SK-N-MC (cell line): ENCODE measurements around the gene MAGI2.

Experiments used
- DNase-seq: peaks from one replicate; pipeline ENCODE4 v3.0.0-alpha.2; 2011; ENCODE audit warnings: low read depth, low spot score
- H3K27ac ChIP-seq: fragments of 200-600 bp; sonication (generic); 2 replicates; pipeline ENCODE4 v1.5.1; 2016; ENCODE audit warnings: mixed run types
- H3K36me3 ChIP-seq: fragments of 200-600 bp; sonication (generic); 2 replicates; pipeline ENCODE4 v1.6.1; 2017; ENCODE audit warnings: antibody characterized with exemption, low read length, mixed read lengths; ENCODE audit not compliant: insufficient read depth
- H3K4me3 ChIP-seq: fragments of 200-600 bp; sonication (generic); 2 replicates; pipeline ENCODE4 v1.5.1; 2016
- H3K9ac ChIP-seq: fragments of 200-600 bp; sonication (generic); 2 replicates; pipeline ENCODE4 v1.8.0; 2017; ENCODE audit warnings: mixed run types, mixed read lengths; ENCODE audit not compliant: insufficient read length
- H3K9me3 ChIP-seq: fragments of 200-600 bp; sonication (generic); 2 replicates; pipeline ENCODE4 v1.6.1; 2017; ENCODE audit warnings: low read depth, mild to moderate bottlenecking, antibody characterized with exemption, low read length, moderate library complexity, mixed read lengths
- EZH2 ChIP-seq: fragments of 200-600 bp; sonication (generic); IDR thresholded peaks from one replicate; pipeline ENCODE4 v1.6.1; 2017; ENCODE audit warnings: antibody characterized with exemption
- FOXP2 ChIP-seq: optimal IDR thresholded peaks from 2 replicates; pipeline ENCODE3; 2011; ENCODE audit warnings: mild to moderate bottlenecking, moderate library complexity; ENCODE audit not compliant: insufficient read depth; ENCODE audit errors: extremely low read length, control extremely low read depth
- POLR2AphosphoS5 ChIP-seq: IDR thresholded peaks from 2 replicates; pipeline ENCODE4 v1.6.1; 2012; ENCODE audit warnings: mild to moderate bottlenecking, low read depth, low read length, borderline replicate concordance

The MAGI2 gene

GRCh38 chr7:78223598-78223997 lies 1229.9 kb downstream of the MAGI2 start:
- Histone ChIP-seq H3K9ac (no peak overlapping the region), H3K27ac (no peak overlapping the region), H3K4me3 (no peak overlapping the region), H3K36me3 (no peaks in the 10 kb centered on the region), H3K9me3 (no peaks in the 10 kb centered on the region)
- no peak for TF ChIP-seq POLR2AphosphoS5
- no peak for TF ChIP-seq EZH2
- TF ChIP-seq FOXP2, result no peak
- no peak for DNase-seq

- DNase-seq, result no peak
- H3K4me3 ChIP-seq, result no peak overlapping the region
- H3K9ac ChIP-seq, result no peak overlapping the region
- H3K9me3 ChIP-seq, result no peaks in the 10 kb centered on the region
- no peak for TF ChIP-seq FOXP2
- no peak for TF ChIP-seq POLR2AphosphoS5
- TF ChIP-seq EZH2, result no peak
- H3K27ac ChIP-seq, result no peak overlapping the region
- no peaks in the 10 kb centered on the region for H3K36me3 ChIP-seq
Observed at GRCh38 chr7:78222001-78222751, 1231.3 kb downstream of the MAGI2 start.

GRCh38 chr7:78220754-78221153 lies 1232.7 kb downstream of the MAGI2 start:
- no peak for DNase-seq
- H3K27ac ChIP-seq, result no peak overlapping the region
- no peak overlapping the region for H3K9ac ChIP-seq
- H3K9me3 ChIP-seq, result no peaks in the 10 kb centered on the region
- TF ChIP-seq POLR2AphosphoS5 (no peak), EZH2 (no peak), FOXP2 (no peak)
- H3K36me3 ChIP-seq, result no peaks in the 10 kb centered on the region
- H3K4me3 ChIP-seq, result no peak overlapping the region

GRCh38 chr7:78218876-78219275 lies 1234.6 kb downstream of the MAGI2 start:
- Histone ChIP-seq H3K9me3 (no peaks in the 10 kb centered on the region), H3K36me3 (no peaks in the 10 kb centered on the region), H3K9ac (no peak overlapping the region), H3K27ac (no peak overlapping the region), H3K4me3 (no peak overlapping the region)
- TF ChIP-seq EZH2 (no peak), POLR2AphosphoS5 (no peak), FOXP2 (no peak)
- DNase-seq, result no peak

GRCh38 chr7:78218051-78218450 lies 1235.4 kb downstream of the MAGI2 start:
- H3K27ac ChIP-seq, result no peak overlapping the region
- no peak for TF ChIP-seq FOXP2
- TF ChIP-seq POLR2AphosphoS5, result no peak
- TF ChIP-seq EZH2, result no peak
- H3K4me3 ChIP-seq, result no peak overlapping the region
- H3K36me3 ChIP-seq, result no peaks in the 10 kb centered on the region
- H3K9ac ChIP-seq, result no peak overlapping the region
- H3K9me3 ChIP-seq, result no peaks in the 10 kb centered on the region
- no peak for DNase-seq

- TF ChIP-seq FOXP2 (no peak), POLR2AphosphoS5 (no peak), EZH2 (no peak)
- Histone ChIP-seq H3K4me3 (no peak overlapping the region), H3K36me3 (no peaks in the 10 kb centered on the region), H3K27ac (no peak overlapping the region), H3K9me3 (no peaks in the 10 kb centered on the region), H3K9ac (no peak overlapping the region)
- no peak for DNase-seq
Observed at GRCh38 chr7:78215199-78215598, 1238.3 kb downstream of the MAGI2 start.

GRCh38 chr7:78213402-78213801 lies 1240.1 kb downstream of the MAGI2 start:
- DNase-seq, result no peak
- no peaks in the 10 kb centered on the region for H3K36me3 ChIP-seq
- no peak overlapping the region for H3K27ac ChIP-seq
- H3K4me3 ChIP-seq, result no peak overlapping the region
- no peaks in the 10 kb centered on the region for H3K9me3 ChIP-seq
- H3K9ac ChIP-seq, result no peak overlapping the region
- TF ChIP-seq POLR2AphosphoS5 (no peak), FOXP2 (no peak), EZH2 (no peak)

- no peak for DNase-seq
- H3K27ac ChIP-seq, result no peak overlapping the region
- H3K9me3 ChIP-seq, result no peaks in the 10 kb centered on the region
- TF ChIP-seq FOXP2, result no peak
- TF ChIP-seq EZH2, result no peak
- TF ChIP-seq POLR2AphosphoS5, result no peak
- no peak overlapping the region for H3K9ac ChIP-seq
- no peaks in the 10 kb centered on the region for H3K36me3 ChIP-seq
- H3K4me3 ChIP-seq, result no peak overlapping the region
Observed at GRCh38 chr7:78212476-78213060, 1240.9 kb downstream of the MAGI2 start.
